Prostate gland (tissue), 1 donor: ENCODE measurements around the gene POLDIP3.

Source experiments
- POLR2A ChIP-seq: fragments of 450-650 bp; IDR thresholded peaks from one replicate; pipeline ENCODE4 v1.6.1; 2016; ENCODE audit warnings: antibody characterized with exemption, mild to moderate bottlenecking
- POLR2AphosphoS5 ChIP-seq: sonication (generic); formaldehyde crosslinking; IDR thresholded peaks from one replicate; pipeline ENCODE4 v1.6.1; 2017; ENCODE audit warnings: antibody characterized with exemption

GRCh38 chr22:42653999-42654398 is 39.3 kb upstream of the POLDIP3 start:
- TF ChIP-seq POLR2A (no peak), POLR2AphosphoS5 (no peak)
